ENCODE measurements around the gene CEP131. TPM values are rescaled to one million over a fixed set of nuclear protein-coding genes. Genes with fewer than 3 reads are reported as not detected.
A peak's percentile ranks its signal among the peaks of the same experiment; 100 is the strongest.

Gene CEP131
- total and polyA plus RNA-seq, 5 donors = 4.6 to 7.4 (median 5.8) TPM

- Histone ChIP-seq H3K27me3 (ENCODE audit: control insufficient read depth, insufficient read depth) (no peaks in the 10 kb centered on the region), H3K27ac (ENCODE audit: low read length) (no peak overlapping the region), H3K9me3 (ENCODE audit: control insufficient read depth, low read length) (no peaks in the 10 kb centered on the region), H3K4me1 (ENCODE audit: control insufficient read depth, insufficient read depth, low read length) (no peaks in the 10 kb centered on the region), H3K4me3 (ENCODE audit: low read length) (no peak overlapping the region)
- DNase-seq (peak in 2 of 3 donors; percentile 40 to 41), ATAC-seq (no peak)
- intact Hi-C loops (cut with DNase I) = loop anchor here in 1 of 4 donors (5.0 kb wide), 1 partner anchor 51 kb away; no protein-coding TSS in a partner anchor
- WGBS = 90% methylated on average over 21 of the region's 21 CpGs
These were observed 24.8 kb downstream of the CEP131 start for GRCh38 chr17:81197831-81198490.

GRCh38 chr17:81197409-81197795 is 25.4 kb downstream of the CEP131 start:
- no peak overlapping the region for H3K27ac ChIP-seq (ENCODE audit: low read length)
- H3K9me3 ChIP-seq (ENCODE audit: control insufficient read depth, low read length) = no peaks in the 10 kb centered on the region
- H3K4me3 ChIP-seq (ENCODE audit: low read length) = no peak overlapping the region
- DNase-seq (peak in 2 of 3 donors; percentile 41 to 52), ATAC-seq (no peak)
- H3K27me3 ChIP-seq (ENCODE audit: control insufficient read depth, insufficient read depth) = no peaks in the 10 kb centered on the region
- intact Hi-C loops (cut with DNase I) = loop anchor here in 1 of 4 donors (5.0 kb wide), 1 partner anchor 50 kb away; no protein-coding TSS in a partner anchor
- WGBS = 82% methylated on average over 14 of the region's 14 CpGs
- H3K4me1 ChIP-seq (ENCODE audit: control insufficient read depth, insufficient read depth, low read length) = no peaks in the 10 kb centered on the region

- intact Hi-C loops (cut with DNase I) = loop anchor here in 1 of 4 donors (5.0 kb wide), 1 partner anchor 49 kb away; no protein-coding TSS in a partner anchor
- DNase-seq = peak in 2 of 3 donors; percentile 55 to 65
- Histone ChIP-seq H3K27me3 (ENCODE audit: control insufficient read depth, insufficient read depth) (no peaks in the 10 kb centered on the region), H3K4me1 (ENCODE audit: control insufficient read depth, insufficient read depth, low read length) (no peaks in the 10 kb centered on the region), H3K27ac (ENCODE audit: low read length) (no peak overlapping the region), H3K9me3 (ENCODE audit: control insufficient read depth, low read length) (no peaks in the 10 kb centered on the region), H3K4me3 (ENCODE audit: low read length) (no peak overlapping the region)
- WGBS = 78% methylated on average over 45 of the region's 45 CpGs
- peak in 1 of 2 donors; percentile 56 for ATAC-seq
These were observed 26.0 kb downstream of the CEP131 start for GRCh38 chr17:81196505-81197408.

- DNase-seq = peak in 2 of 3 donors; percentile 37 to 60
- no peaks in the 10 kb centered on the region for H3K27me3 ChIP-seq (ENCODE audit: control insufficient read depth, insufficient read depth)
- H3K27ac ChIP-seq (ENCODE audit: low read length) = no peak overlapping the region
- H3K9me3 ChIP-seq (ENCODE audit: control insufficient read depth, low read length) = no peaks in the 10 kb centered on the region
- WGBS = 91% methylated on average over 14 of the region's 14 CpGs
- H3K4me3 ChIP-seq (ENCODE audit: low read length) = no peak overlapping the region
- intact Hi-C loops (cut with DNase I) = loop anchor here in 1 of 4 donors (5.0 kb wide), 1 partner anchor 49 kb away; no protein-coding TSS in a partner anchor
- H3K4me1 ChIP-seq (ENCODE audit: control insufficient read depth, insufficient read depth, low read length) = no peaks in the 10 kb centered on the region
- no peak for ATAC-seq
These were observed 26.7 kb downstream of the CEP131 start for GRCh38 chr17:81195941-81196495.

- DNase-seq (peak in 2 of 3 donors; percentile 61 to 66), ATAC-seq (peak; percentile 1 to 25)
- Histone ChIP-seq H3K27ac (ENCODE audit: low read length) (no peak overlapping the region), H3K4me1 (ENCODE audit: control insufficient read depth, insufficient read depth, low read length) (no peaks in the 10 kb centered on the region), H3K9me3 (ENCODE audit: control insufficient read depth, low read length) (no peaks in the 10 kb centered on the region), H3K4me3 (ENCODE audit: low read length) (no peak overlapping the region), H3K27me3 (ENCODE audit: control insufficient read depth, insufficient read depth) (no peaks in the 10 kb centered on the region)
- intact Hi-C loops (cut with DNase I) = loop anchor here in 1 of 4 donors (5.0 kb wide), 2 partner anchors 38 to 48 kb away; no protein-coding TSS in a partner anchor
- WGBS = 94% methylated on average over 37 of the region's 37 CpGs
These were observed 27.5 kb downstream of the CEP131 start for GRCh38 chr17:81194941-81195901.

- peak in 1 of 3 donors; percentile 24 for DNase-seq
- intact Hi-C loops (cut with DNase I) = loop anchor here in 1 of 4 donors (5.0 kb wide), 1 partner anchor 37 kb away; no protein-coding TSS in a partner anchor
- no peaks in the 10 kb centered on the region for H3K27me3 ChIP-seq (ENCODE audit: control insufficient read depth, insufficient read depth)
- no peak overlapping the region for H3K27ac ChIP-seq (ENCODE audit: low read length)
- H3K9me3 ChIP-seq (ENCODE audit: control insufficient read depth, low read length) = no peaks in the 10 kb centered on the region
- WGBS = 91% methylated on average over 21 of the region's 21 CpGs
- H3K4me3 ChIP-seq (ENCODE audit: low read length) = no peak overlapping the region
- ATAC-seq = no peak
- H3K4me1 ChIP-seq (ENCODE audit: control insufficient read depth, insufficient read depth, low read length) = no peaks in the 10 kb centered on the region
These were observed 28.5 kb downstream of the CEP131 start for GRCh38 chr17:81194225-81194760.

GRCh38 chr17:81193470-81194224 is 29.1 kb downstream of the CEP131 start:
- no peaks in the 10 kb centered on the region for H3K27me3 ChIP-seq (ENCODE audit: control insufficient read depth, insufficient read depth)
- 86% methylated on average over 38 of the region's 38 CpGs for WGBS
- H3K9me3 ChIP-seq (ENCODE audit: control insufficient read depth, low read length) = no peaks in the 10 kb centered on the region
- ATAC-seq = peak in 1 of 2 donors; percentile 23
- intact Hi-C loops (cut with DNase I) = loop anchor here in 1 of 4 donors (5.0 kb wide), 1 partner anchor 36 kb away; no protein-coding TSS in a partner anchor
- peak; percentile 52 to 72 (median 70) for DNase-seq
- no peaks in the 10 kb centered on the region for H3K4me1 ChIP-seq (ENCODE audit: control insufficient read depth, insufficient read depth, low read length)
- H3K27ac ChIP-seq (ENCODE audit: low read length) = no peak overlapping the region
- H3K4me3 ChIP-seq (ENCODE audit: low read length) = no peak overlapping the region

GRCh38 chr17:81193051-81193410 is 29.7 kb downstream of the CEP131 start:
- H3K4me3 ChIP-seq (ENCODE audit: low read length) = no peak overlapping the region
- H3K27ac ChIP-seq (ENCODE audit: low read length) = no peak overlapping the region
- ATAC-seq = no peak
- intact Hi-C loops (cut with DNase I) = loop anchor here in 1 of 4 donors (5.0 kb wide), 1 partner anchor 36 kb away; no protein-coding TSS in a partner anchor
- 91% methylated on average over 17 of the region's 17 CpGs for WGBS
- peak; percentile 9 to 59 (median 29) for DNase-seq
- no peaks in the 10 kb centered on the region for H3K4me1 ChIP-seq (ENCODE audit: control insufficient read depth, insufficient read depth, low read length)
- no peaks in the 10 kb centered on the region for H3K9me3 ChIP-seq (ENCODE audit: control insufficient read depth, low read length)
- H3K27me3 ChIP-seq (ENCODE audit: control insufficient read depth, insufficient read depth) = no peaks in the 10 kb centered on the region

GRCh38 chr17:81192386-81193050 is 30.2 kb downstream of the CEP131 start:
- Histone ChIP-seq H3K27me3 (ENCODE audit: control insufficient read depth, insufficient read depth) (no peaks in the 10 kb centered on the region), H3K4me1 (ENCODE audit: control insufficient read depth, insufficient read depth, low read length) (no peaks in the 10 kb centered on the region), H3K4me3 (ENCODE audit: low read length) (no peak overlapping the region), H3K9me3 (ENCODE audit: control insufficient read depth, low read length) (no peaks in the 10 kb centered on the region), H3K27ac (ENCODE audit: low read length) (no peak overlapping the region)
- ATAC-seq (no peak), DNase-seq (peak; percentile 7 to 33 (median 30))
- intact Hi-C loops (cut with DNase I) = loop anchor here in 1 of 4 donors (5.0 kb wide), 1 partner anchor 35 kb away; no protein-coding TSS in a partner anchor
- 86% methylated on average over 34 of the region's 34 CpGs for WGBS
